Measurements from ENCODE around the gene DCTD. TPM values are rescaled to one million over a fixed set of nuclear protein-coding genes. Genes with fewer than 3 reads are reported as not detected.

DCTD gene
- total and polyA plus RNA-seq, 4 donors: 65.1 to 78.4 (median 72.8) TPM

DNA sequence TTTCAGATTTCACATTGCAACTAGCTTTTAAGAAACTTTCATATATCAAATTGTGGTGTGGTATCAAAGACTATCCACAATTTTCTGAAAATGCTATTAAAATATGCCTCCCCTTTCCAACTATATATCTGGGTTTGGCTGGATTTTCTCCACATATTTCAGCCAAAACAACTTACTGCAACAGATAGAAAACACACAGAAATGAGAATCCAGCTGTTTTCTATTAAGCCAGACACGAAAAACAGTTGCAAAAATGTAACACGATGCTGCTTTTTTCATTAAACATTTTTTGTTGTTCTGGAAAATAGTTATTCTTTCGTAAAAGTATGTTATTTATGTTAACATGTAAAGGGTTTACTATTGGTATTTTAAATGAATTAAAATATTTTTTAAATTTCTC lies 33.1 kb downstream of the DCTD start:
- WGBS, 2 donors: 89 to 94% methylated on average over 3 of the region's 3 CpGs
- H3K36me3 ChIP-seq (ENCODE audit: control insufficient read depth in 1 of 2, insufficient read depth in 2 of 2, low read length in 1 of 2): peaks cover 8 to 13% of the 10 kb centered on the region in 2 donors
- no peaks in the 10 kb centered on the region for H3K4me1 ChIP-seq (ENCODE audit: control insufficient read depth in 1 of 2, insufficient read depth in 2 of 2, low read length in 2 of 2)
- no peaks in the 10 kb centered on the region for H3K27me3 ChIP-seq (ENCODE audit: control insufficient read depth in 1 of 2, insufficient read depth in 2 of 2, low read length in 1 of 2)
- peaks cover 2% of the 10 kb centered on the region for H3K9me3 ChIP-seq (ENCODE audit: control insufficient read depth, low read length)
- H3K4me3 ChIP-seq (ENCODE audit: low read length in 2 of 2): no peak overlapping the region
- DNase-seq: no peak
- no peak for ATAC-seq (ENCODE audit: low FRiP score)
- H3K27ac ChIP-seq (ENCODE audit: low read depth in 1 of 2, low read length in 2 of 2): no peak overlapping the region
- intact Hi-C loops (cut with DNase I): no loop called here

DNA sequence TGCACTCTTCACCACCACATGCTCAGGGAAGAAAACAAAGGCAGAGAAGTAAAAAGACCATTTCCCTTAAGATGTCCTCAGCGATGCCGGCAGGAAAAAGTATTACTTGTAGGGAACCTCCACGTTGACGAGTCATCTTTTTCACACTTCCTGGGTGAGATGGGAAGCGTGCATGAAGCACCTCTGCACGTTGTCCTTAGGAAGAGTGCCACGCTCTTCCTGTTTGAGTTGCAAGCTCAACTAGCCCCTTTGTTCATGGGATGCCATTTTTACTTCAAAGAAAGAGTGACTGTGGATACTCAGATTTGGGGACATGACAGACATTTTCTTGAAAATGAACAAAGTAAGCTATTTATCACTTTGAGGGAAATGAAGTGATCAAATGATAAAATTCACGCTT lies 33.8 kb downstream of the DCTD start:
- Histone ChIP-seq H3K4me1 (ENCODE audit: control insufficient read depth in 1 of 2, insufficient read depth in 2 of 2, low read length in 2 of 2) (no peaks in the 10 kb centered on the region), H3K9me3 (ENCODE audit: control insufficient read depth, low read length) (peaks cover 2% of the 10 kb centered on the region)
- DNase-seq: no peak

DNA sequence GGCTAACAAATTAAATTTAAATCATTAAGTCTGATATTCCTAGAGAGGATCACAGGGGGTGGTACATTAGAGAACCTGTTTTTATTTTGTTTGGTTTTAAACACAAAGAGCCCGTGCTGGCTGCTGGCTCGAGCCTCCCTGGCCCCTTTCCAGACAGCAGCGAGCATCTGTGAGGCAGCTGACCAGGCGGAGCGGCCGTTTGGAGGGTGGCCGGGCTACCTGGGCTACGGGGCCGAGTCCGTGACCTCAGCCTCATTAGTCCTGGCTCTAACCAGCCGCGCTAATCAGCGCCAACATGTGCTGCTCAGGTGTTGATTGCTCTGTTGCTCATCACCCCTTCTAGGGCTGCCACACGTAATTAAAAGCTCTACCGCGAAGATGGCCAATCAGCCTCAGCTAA lies 35.3 kb downstream of the DCTD start:
- no peak for DNase-seq
- 75 to 84% methylated on average over 16 of the region's 16 CpGs for WGBS, 2 donors
- ATAC-seq (ENCODE audit: low FRiP score): no peak
- no peak overlapping the region for H3K27ac ChIP-seq (ENCODE audit: low read depth in 1 of 2, low read length in 2 of 2)
- H3K9me3 ChIP-seq (ENCODE audit: control insufficient read depth, low read length): peaks cover 2% of the 10 kb centered on the region
- no peaks in the 10 kb centered on the region for H3K27me3 ChIP-seq (ENCODE audit: control insufficient read depth in 1 of 2, insufficient read depth in 2 of 2, low read length in 1 of 2)
- H3K4me1 ChIP-seq (ENCODE audit: control insufficient read depth in 1 of 2, insufficient read depth in 2 of 2, low read length in 2 of 2): no peaks in the 10 kb centered on the region
- peaks cover 8 to 10% of the 10 kb centered on the region in 2 donors for H3K36me3 ChIP-seq (ENCODE audit: control insufficient read depth in 1 of 2, insufficient read depth in 2 of 2, low read length in 1 of 2)
- intact Hi-C loops (cut with DNase I): no loop called here
- H3K4me3 ChIP-seq (ENCODE audit: low read length in 2 of 2): no peak overlapping the region

More for the DNA sequence above, 33.8 kb downstream of the DCTD start:
- Histone ChIP-seq H3K4me3 (ENCODE audit: low read length in 2 of 2) (no peak overlapping the region), H3K36me3 (ENCODE audit: control insufficient read depth in 1 of 2, insufficient read depth in 2 of 2, low read length in 1 of 2) (peaks cover 8 to 10% of the 10 kb centered on the region in 2 donors), H3K27ac (ENCODE audit: low read depth in 1 of 2, low read length in 2 of 2) (no peak overlapping the region), H3K27me3 (ENCODE audit: control insufficient read depth in 1 of 2, insufficient read depth in 2 of 2, low read length in 1 of 2) (no peaks in the 10 kb centered on the region)
- no peak for ATAC-seq (ENCODE audit: low FRiP score)
- 96% methylated on average over 8 of the region's 8 CpGs for WGBS, 2 donors
- intact Hi-C loops (cut with DNase I): no loop called here

DNA sequence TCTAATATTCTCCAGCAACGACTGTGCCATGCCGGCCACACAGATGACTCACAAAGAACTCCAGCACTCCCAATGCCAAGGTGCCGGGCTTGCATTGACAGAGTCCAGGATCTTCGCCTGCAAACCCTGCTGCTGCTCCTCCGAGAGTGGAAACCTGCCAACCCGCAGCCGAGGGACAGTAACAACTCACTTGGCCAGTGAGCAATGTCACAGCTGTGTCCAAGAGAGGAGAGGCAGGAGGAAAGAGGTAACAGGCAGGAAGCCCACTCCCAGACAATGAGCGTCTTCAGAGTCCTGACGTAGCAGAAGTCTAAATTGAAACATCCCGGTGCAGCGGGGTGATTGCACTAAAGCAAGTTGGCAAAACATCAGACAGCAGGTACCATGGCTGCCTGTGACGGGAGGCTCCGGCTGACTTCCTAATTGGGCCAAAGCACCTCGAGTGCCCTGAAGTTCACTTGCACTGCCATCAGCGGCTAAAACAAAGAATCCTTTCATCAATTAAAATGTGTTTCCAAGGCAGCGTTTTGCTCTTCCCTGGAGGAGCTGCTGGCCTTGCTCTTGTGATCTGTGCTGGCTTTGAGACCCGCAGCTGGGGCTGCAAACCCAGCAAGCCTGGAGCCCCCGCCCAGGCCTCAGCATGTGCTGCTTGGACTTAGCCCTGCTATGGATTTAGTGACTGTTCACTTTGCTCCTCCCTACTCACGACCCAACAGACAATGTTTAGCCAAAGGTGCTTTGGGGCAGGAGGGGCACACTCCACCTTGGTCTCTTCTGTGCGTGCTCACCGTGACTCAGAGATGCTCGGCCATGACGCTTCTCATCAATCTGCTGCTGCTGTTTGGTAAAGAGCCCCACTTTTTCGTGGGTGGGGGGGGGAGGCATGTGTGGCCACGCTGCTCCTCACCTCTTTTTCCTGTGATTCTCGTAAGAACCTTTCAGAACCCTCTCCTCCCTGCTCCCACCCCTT lies 36.5 kb downstream of the DCTD start:
- H3K27ac ChIP-seq (ENCODE audit: low read depth in 1 of 2, low read length in 2 of 2): no peak overlapping the region
- ATAC-seq (ENCODE audit: low FRiP score): no peak
- H3K4me1 ChIP-seq (ENCODE audit: control insufficient read depth in 1 of 2, insufficient read depth in 2 of 2, low read length in 2 of 2): no peaks in the 10 kb centered on the region
- no peaks in the 10 kb centered on the region for H3K27me3 ChIP-seq (ENCODE audit: control insufficient read depth in 1 of 2, insufficient read depth in 2 of 2, low read length in 1 of 2)
- WGBS, 2 donors: 78 to 83% methylated on average over 26 of the region's 26 CpGs
- H3K9me3 ChIP-seq (ENCODE audit: control insufficient read depth, low read length): peaks cover 2% of the 10 kb centered on the region
- H3K4me3 ChIP-seq (ENCODE audit: low read length in 2 of 2): no peak overlapping the region
- H3K36me3 ChIP-seq (ENCODE audit: control insufficient read depth in 1 of 2, insufficient read depth in 2 of 2, low read length in 1 of 2): peaks cover 8 to 10% of the 10 kb centered on the region in 2 donors
- intact Hi-C loops (cut with DNase I): no loop called here
- no peak for DNase-seq

DNA sequence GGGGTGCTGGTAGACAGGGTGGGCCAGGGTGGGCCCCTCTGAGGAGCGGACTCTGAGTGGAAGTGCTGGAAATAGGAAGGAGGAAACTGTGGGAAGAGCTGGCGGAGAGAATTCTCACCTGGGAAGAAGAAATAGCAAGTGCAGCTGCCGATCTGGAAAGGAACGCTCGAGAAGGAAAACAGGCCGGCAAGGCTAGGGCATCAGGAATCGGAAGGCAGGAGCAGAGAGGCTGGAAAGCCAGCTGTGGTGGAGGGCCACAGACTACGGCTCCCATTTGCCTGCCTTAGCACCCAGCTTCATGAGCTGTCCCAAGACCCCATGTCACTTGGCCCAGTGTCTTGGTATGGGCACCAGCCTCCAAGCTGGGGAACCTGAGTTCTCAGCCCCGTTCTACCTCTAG lies 37.3 kb downstream of the DCTD start:
- Histone ChIP-seq H3K36me3 (ENCODE audit: control insufficient read depth in 1 of 2, insufficient read depth in 2 of 2, low read length in 1 of 2) (peaks cover 5 to 6% of the 10 kb centered on the region in 2 donors), H3K4me1 (ENCODE audit: control insufficient read depth in 1 of 2, insufficient read depth in 2 of 2, low read length in 2 of 2) (no peaks in the 10 kb centered on the region), H3K27me3 (ENCODE audit: control insufficient read depth in 1 of 2, insufficient read depth in 2 of 2, low read length in 1 of 2) (no peaks in the 10 kb centered on the region), H3K4me3 (ENCODE audit: low read length in 2 of 2) (no peak overlapping the region), H3K9me3 (ENCODE audit: control insufficient read depth, low read length) (no peaks in the 10 kb centered on the region), H3K27ac (ENCODE audit: low read depth in 1 of 2, low read length in 2 of 2) (no peak overlapping the region)
- DNase-seq (no peak), ATAC-seq (ENCODE audit: low FRiP score) (no peak)
- 92 to 99% methylated on average over 9 of the region's 9 CpGs for WGBS, 2 donors
- intact Hi-C loops (cut with DNase I): no loop called here

DNA sequence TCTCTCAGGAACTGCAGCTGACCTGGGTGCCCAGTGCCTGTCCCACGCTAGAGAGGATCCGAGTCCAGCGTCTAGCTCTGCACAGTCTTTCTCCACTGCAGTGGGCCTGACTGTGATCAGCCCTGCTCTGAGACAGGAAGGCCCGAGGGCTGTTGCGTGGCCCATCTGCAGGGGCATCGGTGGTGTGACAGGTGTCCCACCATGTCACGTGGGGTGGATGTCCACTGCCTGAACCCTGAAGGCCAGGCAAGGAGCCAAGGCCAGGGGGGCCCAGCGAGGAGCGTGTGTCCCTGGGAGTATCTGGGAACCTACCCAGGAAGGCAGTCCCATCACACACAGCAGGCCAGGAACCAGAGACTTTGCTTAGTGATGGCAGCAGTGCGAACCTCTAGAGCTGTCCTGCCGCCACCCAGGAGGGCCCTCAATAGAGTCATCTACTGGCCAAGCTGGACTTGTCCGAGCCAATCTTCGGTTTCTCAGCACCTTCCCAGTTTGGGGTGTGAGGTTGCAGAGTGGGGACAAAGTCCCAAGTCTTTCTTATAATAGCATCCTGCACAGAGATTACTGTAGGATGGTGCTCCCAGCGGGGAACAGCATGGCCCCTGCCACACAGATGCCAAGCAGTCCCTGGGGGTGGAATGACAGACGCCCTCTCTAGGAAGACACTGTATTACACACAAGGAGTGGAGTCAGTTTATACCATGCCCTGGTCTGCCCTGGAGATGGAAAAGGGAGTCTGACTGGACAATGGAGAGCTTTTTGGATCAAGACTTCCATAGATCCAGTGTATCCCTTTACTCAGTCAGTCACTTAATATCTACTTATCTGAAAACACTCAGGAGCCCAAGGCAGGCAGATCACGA lies 38.3 kb downstream of the DCTD start:
- no peak overlapping the region for H3K27ac ChIP-seq (ENCODE audit: low read depth in 1 of 2, low read length in 2 of 2)
- H3K4me3 ChIP-seq (ENCODE audit: low read length in 2 of 2): no peak overlapping the region
- H3K36me3 ChIP-seq (ENCODE audit: control insufficient read depth in 1 of 2, insufficient read depth in 2 of 2, low read length in 1 of 2): peaks cover 4 to 6% of the 10 kb centered on the region in 2 donors
- DNase-seq: peak in 1 of 2 donors; percentile 43
- no peaks in the 10 kb centered on the region for H3K27me3 ChIP-seq (ENCODE audit: control insufficient read depth in 1 of 2, insufficient read depth in 2 of 2, low read length in 1 of 2)
- H3K9me3 ChIP-seq (ENCODE audit: control insufficient read depth, low read length): no peaks in the 10 kb centered on the region
- intact Hi-C loops (cut with DNase I): no loop called here
- 76% methylated on average over 16 of the region's 16 CpGs for WGBS, 2 donors
- no peaks in the 10 kb centered on the region for H3K4me1 ChIP-seq (ENCODE audit: control insufficient read depth in 1 of 2, insufficient read depth in 2 of 2, low read length in 2 of 2)
- ATAC-seq (ENCODE audit: low FRiP score): no peak

DNA sequence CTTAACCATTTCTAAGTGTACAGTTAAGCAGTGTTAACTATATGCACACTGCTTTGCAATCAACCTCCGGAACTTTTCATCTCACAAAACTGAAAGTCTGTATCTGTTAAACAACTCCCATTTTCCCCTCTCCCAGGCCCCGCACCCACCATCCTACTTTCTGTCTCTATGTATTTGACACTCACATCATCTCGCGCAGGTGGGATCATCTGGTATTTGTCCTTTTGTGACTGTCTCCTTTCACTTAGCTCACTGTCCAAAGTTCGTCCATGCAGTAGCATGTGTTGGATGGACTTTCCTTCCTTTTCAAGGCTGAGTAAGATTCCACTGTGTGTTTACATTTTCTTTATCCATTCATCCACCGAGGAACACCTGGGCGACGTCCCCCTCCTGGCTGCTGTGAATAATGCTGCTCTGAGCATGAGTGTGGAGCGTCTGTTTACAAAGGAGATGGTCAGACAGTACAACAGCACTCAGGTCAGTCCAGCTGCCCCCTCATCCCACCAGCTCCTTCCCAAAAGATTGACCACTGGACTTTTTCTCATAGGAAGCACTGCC lies 39.8 kb downstream of the DCTD start:
- Histone ChIP-seq H3K4me1 (ENCODE audit: control insufficient read depth in 1 of 2, insufficient read depth in 2 of 2, low read length in 2 of 2) (no peaks in the 10 kb centered on the region), H3K27me3 (ENCODE audit: control insufficient read depth in 1 of 2, insufficient read depth in 2 of 2, low read length in 1 of 2) (no peaks in the 10 kb centered on the region), H3K36me3 (ENCODE audit: control insufficient read depth in 1 of 2, insufficient read depth in 2 of 2, low read length in 1 of 2) (peaks cover 0 to 3% of the 10 kb centered on the region in 2 donors), H3K27ac (ENCODE audit: low read depth in 1 of 2, low read length in 2 of 2) (no peak overlapping the region), H3K4me3 (ENCODE audit: low read length in 2 of 2) (no peak overlapping the region), H3K9me3 (ENCODE audit: control insufficient read depth, low read length) (no peaks in the 10 kb centered on the region)
- intact Hi-C loops (cut with DNase I): no loop called here
- DNase-seq (no peak), ATAC-seq (ENCODE audit: low FRiP score) (no peak)
- WGBS, 2 donors: 90 to 96% methylated on average over 9 of the region's 9 CpGs

DNA sequence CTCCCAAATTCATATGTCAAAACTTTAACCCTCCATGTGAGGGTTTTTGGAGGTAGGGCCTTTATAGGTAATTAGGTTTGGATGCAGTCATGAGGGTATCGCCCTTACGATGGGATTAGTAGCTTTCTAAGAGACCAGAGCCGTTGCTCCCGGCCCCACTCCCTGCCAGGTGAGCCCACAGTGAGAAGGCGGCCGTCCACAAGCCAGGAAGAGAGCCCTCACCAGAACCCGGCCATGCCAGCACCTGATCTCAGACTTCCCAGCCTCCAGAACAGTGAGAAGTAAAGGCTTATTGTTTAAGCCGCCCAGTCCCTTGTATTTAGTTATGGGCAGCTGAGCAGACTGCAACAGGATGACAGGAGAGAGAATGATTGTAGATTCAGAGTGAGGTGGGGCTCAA lies 40.8 kb downstream of the DCTD start:
- intact Hi-C loops (cut with DNase I): no loop called here
- WGBS, 2 donors: 88 to 95% methylated on average over 8 of the region's 8 CpGs
- no peak overlapping the region for H3K4me3 ChIP-seq (ENCODE audit: low read length in 2 of 2)

More for the DNA sequence above, 40.8 kb downstream of the DCTD start:
- DNase-seq: no peak
- H3K4me1 ChIP-seq (ENCODE audit: control insufficient read depth in 1 of 2, insufficient read depth in 2 of 2, low read length in 2 of 2): no peaks in the 10 kb centered on the region
- no peaks in the 10 kb centered on the region for H3K27me3 ChIP-seq (ENCODE audit: control insufficient read depth in 1 of 2, insufficient read depth in 2 of 2, low read length in 1 of 2)
- H3K36me3 ChIP-seq (ENCODE audit: control insufficient read depth in 1 of 2, insufficient read depth in 2 of 2, low read length in 1 of 2): peaks cover 0 to 3% of the 10 kb centered on the region in 2 donors
- H3K27ac ChIP-seq (ENCODE audit: low read depth in 1 of 2, low read length in 2 of 2): no peak overlapping the region
- ATAC-seq (ENCODE audit: low FRiP score): no peak
- H3K9me3 ChIP-seq (ENCODE audit: control insufficient read depth, low read length): no peaks in the 10 kb centered on the region
